Measurements from ENCODE around the gene KLHL26. TPM values are rescaled to one million over a fixed set of nuclear protein-coding genes. Genes with fewer than 3 reads are reported as not detected.

The KLHL26 gene
- total and polyA plus RNA-seq, 2 of the 4 experiments (the other 2 are of a cell fraction) = 2.2 to 4.7 TPM

GRCh38 chr19:18668744-18669523 lies 32.1 kb downstream of the KLHL26 start:
- Histone ChIP-seq H4K20me1 (ENCODE audit: insufficient read depth, low read length) (peaks cover 3% of the 10 kb centered on the region; the same call in 1 of the 2 replicates), H2BK120ac (ENCODE audit: low read depth, low read length) (no peak overlapping the region), H3K27me3 (ENCODE audit: control insufficient read depth, insufficient read depth, low read length) (no peaks in the 10 kb centered on the region), H3K79me1 (ENCODE audit: low read depth in 1 of 2, low read length in 2 of 2) (peaks cover 3 to 7% of the 10 kb centered on the region in 2 experiments; a peak in 2 of 4 replicates), H3K4me2 (ENCODE audit: low read depth, low read length) (no peak overlapping the region), H3K36me3 (ENCODE audit: control insufficient read depth, insufficient read depth, low read length) (peaks cover 26% of the 10 kb centered on the region), H3K18ac (ENCODE audit: low read depth, low read length) (no peak overlapping the region), H2BK20ac (ENCODE audit: low read depth, low read length) (0 out of 2 replicates have a peak overlapping the region, but pooled peaks have one; percentile 10), H2AK5ac (ENCODE audit: low read depth, low read length) (0 out of 2 replicates have a peak overlapping the region, but pooled peaks have one; percentile 33), H4K91ac (ENCODE audit: insufficient read depth, low read depth, low read length) (no peak overlapping the region; the same call in 1 of the 2 replicates), H3K4me1 (ENCODE audit: control insufficient read depth, insufficient read depth, low read length) (peaks cover 10% of the 10 kb centered on the region), H3K9me3 (ENCODE audit: control insufficient read depth, insufficient read depth, low read length) (no peaks in the 10 kb centered on the region), H3K23ac (ENCODE audit: low read depth, low read length) (no peak overlapping the region), H3K9ac (ENCODE audit: low read depth, low read length) (no peak overlapping the region), H2AK9ac (replicated peaks; ENCODE audit: low read depth, low read length, poor library complexity) (peak overlapping the region; percentile 33), H3K4ac (ENCODE audit: low read depth, low read length) (no peak overlapping the region; the same call in 1 of the 2 replicates), H3K27ac (ENCODE audit: insufficient read depth, low read length) (peak overlapping the region; percentile 24; the same call in 1 of the 2 replicates), H2BK15ac (ENCODE audit: low read depth, low read length) (no peak overlapping the region), H4K5ac (ENCODE audit: low read depth, low read length) (no peak overlapping the region), H3K14ac (replicated peaks; ENCODE audit: low read depth, low read length) (no peak overlapping the region), H3K9me1 (ENCODE audit: insufficient read depth, low read length) (no peaks in the 10 kb centered on the region), H3K4me3 (ENCODE audit: insufficient read depth, low read depth, low read length) (no peak overlapping the region), H4K8ac (ENCODE audit: low read depth in 2 of 2, low read length in 2 of 2) (no peak overlapping the region; a peak in 1 of 4 replicates), H2BK5ac (ENCODE audit: low read depth, low read length, poor library complexity, severe bottlenecking) (no peak overlapping the region), H2AFZ (replicated peaks; ENCODE audit: low read length, poor library complexity) (peak overlapping the region; percentile 78), H3K56ac (ENCODE audit: extremely low read depth, insufficient read depth, low read length) (no peak overlapping the region)
- DNase-seq = no peak
- in situ Hi-C loops (cut with MboI; ENCODE audit: low sequenced_read_pairs) (no loop called here), dilution Hi-C loops (cut with HindIII; ENCODE audit: low sequenced_read_pairs, unreplicated experiment) (no loop called here), intact Hi-C loops (cut with micrococcal nuclease) (no loop called here)
- TF ChIP-seq RCOR1 (IDR thresholded peaks at IDR 0.05; ENCODE audit: insufficient replicate concordance, low read length) (no peak), MAFK (IDR thresholded peaks at IDR 0.05; ENCODE audit: low read depth, low read length) (no peak), CTCF (conservative IDR thresholded peaks at IDR 0.05; ENCODE audit: low read depth, low read length) (no peak), SMC3 (IDR thresholded peaks at IDR 0.05; ENCODE audit: low read depth, low read length) (no peak), BHLHE40 (IDR thresholded peaks at IDR 0.05; ENCODE audit: low read depth, low read length) (no peak), CEBPB (IDR thresholded peaks at IDR 0.05; ENCODE audit: low read depth, low read length) (no peak), RAD21 (IDR thresholded peaks at IDR 0.05; ENCODE audit: low read length) (no peak), NFE2L2 (IDR thresholded peaks at IDR 0.05; ENCODE audit: low read depth, low read length) (no peak), POLR2A (IDR thresholded peaks at IDR 0.05; ENCODE audit: low read depth, low read length) (no peak), USF2 (IDR thresholded peaks at IDR 0.05; ENCODE audit: low read depth, low read length) (no peak), CHD1 (IDR thresholded peaks at IDR 0.05; ENCODE audit: low read depth, low read length) (no peak), ELK1 (IDR thresholded peaks at IDR 0.05; ENCODE audit: borderline replicate concordance, low read depth, low read length) (no peak)
- POLR2A ChIA-PET (ENCODE audit: unreplicated experiment) = interaction anchor here (0.6 kb wide), 1 partner anchor 31 kb away, joined by 5 read pairs; no protein-coding TSS in a partner anchor
- 97% methylated on average over 37 of the region's 58 CpGs; no CpG with 5 or more reads in 1 of the 2 experiments for WGBS, 2 experiments (ENCODE audit: extremely low coverage in 2 of 2, insufficient read length in 1 of 2)
- no peak for ATAC-seq (ENCODE audit: low read depth)
- CTCF ChIA-PET = no interaction called here
- no TSS peak for BruUV-seq (replicated peaks)

All from IMR-90 (cell line).